WTC11 (cell line): ENCODE measurements around the gene SNX3.

ENCODE experiments used
- CTCF ChIP-seq: fragments of 200-600 bp; IDR thresholded peaks from 2 replicates; pipeline ENCODE4 v1.8.0; 2022; ENCODE audit warnings: antibody characterized with exemption
- FOXJ3 ChIP-seq: sonication (generic); formaldehyde crosslinking; IDR thresholded peaks from 2 replicates; pipeline ENCODE4 v1.9.0; 2021; ENCODE audit warnings: missing genetic modification reagents, mild to moderate bottlenecking, borderline replicate concordance
- KAT7 ChIP-seq: sonication (generic); formaldehyde crosslinking; IDR thresholded peaks from 2 replicates; pipeline ENCODE4 v1.8.1; 2023; ENCODE audit warnings: missing genetic modification reagents, mild to moderate bottlenecking, borderline replicate concordance
- NFE2L1 ChIP-seq: sonication (generic); formaldehyde crosslinking; IDR thresholded peaks from 2 replicates; pipeline ENCODE4 v1.8.1; 2023; ENCODE audit warnings: missing genetic modification reagents
- TF ChIP-seq, protein P1 (sequence below): sonication (generic); formaldehyde crosslinking; IDR thresholded peaks from 2 replicates; pipeline ENCODE4 v1.8.1; 2023; ENCODE audit warnings: mild to moderate bottlenecking, missing genetic modification reagents, moderate library complexity

DNA sequence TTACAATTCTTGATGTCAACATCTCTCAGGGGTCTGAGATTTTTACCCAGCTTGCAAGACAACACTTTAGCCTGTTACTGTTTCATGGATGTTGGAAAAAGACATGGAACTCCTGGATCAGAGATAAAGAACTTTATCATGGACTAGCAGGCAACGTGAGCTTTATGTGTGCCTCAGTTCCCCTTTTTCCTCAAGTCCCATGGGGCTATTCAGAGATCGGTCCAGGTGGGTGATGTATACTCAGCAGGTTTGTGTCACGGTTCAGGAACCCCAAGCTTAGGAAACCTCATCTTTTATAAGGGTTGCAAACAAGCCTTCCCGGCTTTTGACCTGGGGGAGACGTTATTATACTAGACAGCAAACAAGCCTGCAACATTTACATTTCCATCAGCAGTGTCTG lies 49.0 kb upstream of the SNX3 start:
- no peak for TF ChIP-seq KAT7 (CRISPR knock-in tag)
- TF ChIP-seq, protein P1, sequence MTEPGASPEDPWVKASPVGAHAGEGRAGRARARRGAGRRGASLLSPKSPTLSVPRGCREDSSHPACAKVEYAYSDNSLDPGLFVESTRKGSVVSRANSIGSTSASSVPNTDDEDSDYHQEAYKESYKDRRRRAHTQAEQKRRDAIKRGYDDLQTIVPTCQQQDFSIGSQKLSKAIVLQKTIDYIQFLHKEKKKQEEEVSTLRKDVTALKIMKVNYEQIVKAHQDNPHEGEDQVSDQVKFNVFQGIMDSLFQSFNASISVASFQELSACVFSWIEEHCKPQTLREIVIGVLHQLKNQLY (CRISPR knock-in tag), result no peak
- TF ChIP-seq FOXJ3 (CRISPR knock-in tag), result no peak
- TF ChIP-seq NFE2L1 (CRISPR knock-in tag), result no peak
- TF ChIP-seq CTCF, result no peak
